ENCODE results near the gene NDUFA8. TPM values are rescaled to one million over a fixed set of nuclear protein-coding genes. Genes with fewer than 3 reads are reported as not detected.

The NDUFA8 gene
- total and polyA plus RNA-seq, 2 of the 4 experiments (the other 2 are of a cell fraction): 45.2 to 98.1 TPM

DNA sequence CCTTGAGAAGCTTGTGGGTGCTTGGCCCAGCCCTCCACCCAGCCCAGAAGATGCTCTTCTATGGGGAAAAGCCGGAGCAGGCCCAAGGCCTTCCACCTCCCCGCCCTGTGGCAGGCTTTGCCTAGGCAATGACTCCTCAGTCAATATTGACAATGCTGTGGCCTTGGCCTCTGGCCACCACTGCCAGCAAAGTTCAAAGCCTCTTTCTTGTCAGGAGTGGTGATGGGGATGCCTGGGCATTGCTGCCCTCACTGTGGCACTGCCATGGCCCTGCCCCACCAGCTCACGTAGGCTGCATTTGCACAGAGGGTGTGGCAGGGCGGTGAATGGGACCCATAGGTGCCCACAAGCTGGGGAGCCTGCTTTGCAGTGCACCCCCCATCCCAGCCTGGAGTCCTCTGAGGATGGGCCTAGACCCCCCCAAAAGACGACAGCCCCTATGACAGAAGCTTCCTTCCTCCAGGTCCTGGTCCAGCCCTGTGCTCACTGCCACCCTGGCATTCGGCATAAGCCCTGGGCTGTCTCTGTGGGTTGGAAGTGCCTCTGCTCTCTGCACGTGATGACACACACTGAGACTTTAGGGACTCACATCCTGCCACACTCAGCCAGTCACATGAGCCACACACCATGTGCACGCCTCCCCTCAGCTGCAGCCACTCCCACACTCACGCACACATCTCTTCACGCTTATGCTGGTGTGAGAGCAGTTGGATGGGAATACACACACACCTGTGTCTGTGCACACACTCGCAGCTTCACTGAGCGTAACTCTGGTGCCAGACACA, 31.2 kb upstream of the NDUFA8 start:
- peaks cover 28% of the 10 kb centered on the region for H3K27me3 ChIP-seq (ENCODE audit: control insufficient read depth, insufficient read depth, low read length)
- no peaks in the 10 kb centered on the region for H3K79me1 ChIP-seq (ENCODE audit: low read depth in 1 of 2, low read length in 2 of 2)
- no peak overlapping the region for H4K5ac ChIP-seq (ENCODE audit: low read depth, low read length)
- no peak overlapping the region for H3K18ac ChIP-seq (ENCODE audit: low read depth, low read length)
- H3K4me3 ChIP-seq (ENCODE audit: insufficient read depth, low read depth, low read length): no peak overlapping the region
- H2AFZ ChIP-seq (replicated peaks; ENCODE audit: low read length, poor library complexity): peak overlapping the region; percentile 74
- H3K23ac ChIP-seq (ENCODE audit: low read depth, low read length): no peak overlapping the region
- no peaks in the 10 kb centered on the region for H3K36me3 ChIP-seq (ENCODE audit: control insufficient read depth, insufficient read depth, low read length)
- dilution Hi-C loops (cut with HindIII; ENCODE audit: low sequenced_read_pairs, unreplicated experiment) (no loop called here), intact Hi-C loops (cut with micrococcal nuclease) (no loop called here), in situ Hi-C loops (cut with MboI; ENCODE audit: low sequenced_read_pairs) (no loop called here)
- no peak overlapping the region for H3K9ac ChIP-seq (ENCODE audit: low read depth, low read length)
- CTCF ChIA-PET: interaction anchor here (0.5 to 0.7 kb wide), 2 partner anchors 13 to 712 kb away, joined by 3 read pairs; no protein-coding TSS in a partner anchor
- H3K4me2 ChIP-seq (ENCODE audit: low read depth, low read length): no peak overlapping the region
- WGBS, 2 experiments (ENCODE audit: extremely low coverage in 2 of 2, insufficient read length in 1 of 2): no CpG with 5 or more reads among the region's 12 CpGs
- H3K4me1 ChIP-seq (ENCODE audit: control insufficient read depth, insufficient read depth, low read length): no peaks in the 10 kb centered on the region
- no peak overlapping the region for H2BK5ac ChIP-seq (ENCODE audit: low read depth, low read length, poor library complexity, severe bottlenecking)
- no peak overlapping the region for H2AK9ac ChIP-seq (replicated peaks; ENCODE audit: low read depth, low read length, poor library complexity)
- ATAC-seq (ENCODE audit: low read depth) (peak; percentile 53), DNase-seq (peak; percentile 40)
- no peak overlapping the region for H3K56ac ChIP-seq (ENCODE audit: extremely low read depth, insufficient read depth, low read length)
- no peak overlapping the region for H2AK5ac ChIP-seq (ENCODE audit: low read depth, low read length)
- H3K9me3 ChIP-seq (ENCODE audit: control insufficient read depth, insufficient read depth, low read length): no peaks in the 10 kb centered on the region
- no peak overlapping the region for H2BK120ac ChIP-seq (ENCODE audit: low read depth, low read length)
- H3K27ac ChIP-seq (ENCODE audit: insufficient read depth, low read length): no peak overlapping the region
- no peak overlapping the region for H4K8ac ChIP-seq (ENCODE audit: low read depth in 2 of 2, low read length in 2 of 2)
- no peak overlapping the region for H2BK20ac ChIP-seq (ENCODE audit: low read depth, low read length)
- peaks cover 3% of the 10 kb centered on the region; the same call in 1 of the 2 replicates for H3K9me1 ChIP-seq (ENCODE audit: insufficient read depth, low read length)
- H3K4ac ChIP-seq (ENCODE audit: low read depth, low read length): no peak overlapping the region; the same call in 1 of the 2 replicates
- H4K91ac ChIP-seq (ENCODE audit: insufficient read depth, low read depth, low read length): no peak overlapping the region
- H3K14ac ChIP-seq (replicated peaks; ENCODE audit: low read depth, low read length): no peak overlapping the region
- no peak overlapping the region for H2BK15ac ChIP-seq (ENCODE audit: low read depth, low read length)
- H4K20me1 ChIP-seq (ENCODE audit: insufficient read depth, low read length): no peaks in the 10 kb centered on the region
- BruUV-seq (replicated peaks): no TSS peak
- TF ChIP-seq FOS (IDR thresholded peaks at IDR 0.05; ENCODE audit: low read depth, low read length) (no peak), BHLHE40 (IDR thresholded peaks at IDR 0.05; ENCODE audit: low read depth, low read length) (peak; percentile 63), RAD21 (IDR thresholded peaks at IDR 0.05; ENCODE audit: low read length) (no peak), CHD1 (IDR thresholded peaks at IDR 0.05; ENCODE audit: low read depth, low read length) (no peak), MXI1 (IDR thresholded peaks at IDR 0.05; ENCODE audit: borderline replicate concordance, low read depth, low read length) (no peak), POLR2A (IDR thresholded peaks at IDR 0.05; ENCODE audit: low read depth, low read length) (no peak)
- TF ChIP-seq, protein P1, sequence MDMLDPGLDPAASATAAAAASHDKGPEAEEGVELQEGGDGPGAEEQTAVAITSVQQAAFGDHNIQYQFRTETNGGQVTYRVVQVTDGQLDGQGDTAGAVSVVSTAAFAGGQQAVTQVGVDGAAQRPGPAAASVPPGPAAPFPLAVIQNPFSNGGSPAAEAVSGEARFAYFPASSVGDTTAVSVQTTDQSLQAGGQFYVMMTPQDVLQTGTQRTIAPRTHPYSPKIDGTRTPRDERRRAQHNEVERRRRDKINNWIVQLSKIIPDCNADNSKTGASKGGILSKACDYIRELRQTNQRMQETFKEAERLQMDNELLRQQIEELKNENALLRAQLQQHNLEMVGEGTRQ (IDR thresholded peaks at IDR 0.05; ENCODE audit: low read depth, low read length): peak; percentile 56
- POLR2A ChIA-PET (ENCODE audit: unreplicated experiment): no interaction called here

Data from IMR-90 (cell line).